Measurements from ENCODE around the gene GRID1.
"Not testable (repeated sequence)": the region's sequence is repeated elsewhere in the genome, so short reads cannot be mapped to it uniquely, and the experiment has no call there.

GRID1 gene

DNA sequence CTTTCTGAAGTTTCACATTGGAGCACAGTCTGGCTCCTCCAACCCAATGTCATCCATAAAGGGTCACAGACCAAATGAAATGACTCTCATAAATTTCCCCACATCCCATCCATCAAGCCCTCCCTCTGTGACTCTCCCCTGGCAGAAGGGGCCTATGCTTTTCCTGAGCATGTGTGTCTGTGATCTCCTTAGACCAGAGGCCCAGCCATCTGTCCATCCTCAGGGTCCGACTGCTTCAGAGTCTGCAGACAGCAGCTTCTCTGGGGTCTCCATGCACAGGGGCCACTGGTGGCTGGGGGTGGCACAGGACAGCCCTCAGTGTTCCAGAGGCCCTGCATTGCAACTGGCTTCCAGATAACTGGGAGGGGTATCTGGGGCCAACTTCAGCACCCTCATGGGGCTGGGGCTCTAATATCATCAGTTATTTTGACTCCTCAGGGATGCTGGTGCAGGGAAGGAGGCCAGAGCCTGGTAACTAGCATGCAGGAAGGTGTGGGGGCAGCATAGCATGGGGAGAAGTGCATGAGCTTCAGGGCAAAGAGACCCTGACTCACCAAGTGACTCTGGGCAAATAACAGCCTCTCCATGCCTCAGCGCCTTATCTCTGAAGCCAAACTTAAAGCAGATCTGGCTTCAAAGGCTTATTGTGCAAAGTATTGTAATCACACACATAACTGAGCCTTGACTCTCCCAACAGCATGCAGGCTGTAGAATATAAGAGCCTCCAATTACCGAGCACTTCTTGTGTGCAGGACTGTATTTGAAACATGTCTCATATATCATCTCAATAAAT is 266.9 kb downstream of the GRID1 start:
- DNase-seq, result no peak

DNA sequence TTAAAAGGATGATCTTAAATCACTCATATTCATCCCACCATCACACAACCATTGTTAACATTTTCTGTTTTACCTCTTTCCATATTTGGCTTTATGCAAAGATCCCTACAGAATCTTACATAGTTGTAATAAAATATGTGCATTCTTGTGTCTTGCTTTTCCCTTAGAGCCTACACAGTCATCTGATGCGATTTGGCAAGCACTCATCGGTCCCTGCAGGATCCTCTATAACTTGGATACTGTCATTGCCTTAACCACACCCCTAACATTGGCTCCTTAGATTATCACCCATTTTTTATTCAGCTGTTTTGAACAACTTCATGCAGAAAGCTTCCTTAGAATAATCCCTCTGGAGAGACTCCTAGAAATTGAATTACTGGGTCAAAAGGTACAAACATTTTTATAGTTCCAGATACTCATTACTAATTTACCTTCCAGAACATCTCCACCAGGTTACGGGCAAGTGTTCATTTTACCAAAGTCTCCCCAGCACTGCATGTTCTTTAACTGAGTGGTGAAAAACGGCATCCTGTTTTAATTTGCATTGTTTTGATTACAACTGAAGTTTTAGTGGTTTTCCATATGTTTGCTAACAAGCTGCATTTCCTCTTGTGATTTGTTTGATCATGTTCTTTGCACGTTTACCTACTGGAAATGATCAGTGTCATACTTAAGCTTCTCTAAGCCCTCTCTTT is 268.3 kb downstream of the GRID1 start:
- no peak for DNase-seq

DNA sequence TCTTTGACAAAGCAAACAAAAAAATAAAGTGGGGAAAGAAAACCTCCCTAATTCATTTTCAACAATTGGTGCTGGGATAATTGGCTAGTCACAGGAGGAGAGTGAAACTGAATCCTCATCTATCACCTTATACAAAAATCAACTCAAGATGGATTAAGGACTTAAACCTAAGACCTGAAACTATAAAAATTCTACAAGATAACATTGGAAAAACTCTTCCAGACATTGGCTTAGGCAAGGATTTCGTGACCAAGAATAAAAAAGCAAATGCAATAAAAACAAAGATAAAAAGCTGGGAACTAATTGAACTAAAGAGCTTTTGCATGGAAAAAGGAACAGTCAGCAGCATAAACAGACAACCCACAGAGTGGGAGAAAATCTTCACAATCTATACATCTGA is 271.5 kb downstream of the GRID1 start:
- not testable (repeated sequence) for DNase-seq

DNA sequence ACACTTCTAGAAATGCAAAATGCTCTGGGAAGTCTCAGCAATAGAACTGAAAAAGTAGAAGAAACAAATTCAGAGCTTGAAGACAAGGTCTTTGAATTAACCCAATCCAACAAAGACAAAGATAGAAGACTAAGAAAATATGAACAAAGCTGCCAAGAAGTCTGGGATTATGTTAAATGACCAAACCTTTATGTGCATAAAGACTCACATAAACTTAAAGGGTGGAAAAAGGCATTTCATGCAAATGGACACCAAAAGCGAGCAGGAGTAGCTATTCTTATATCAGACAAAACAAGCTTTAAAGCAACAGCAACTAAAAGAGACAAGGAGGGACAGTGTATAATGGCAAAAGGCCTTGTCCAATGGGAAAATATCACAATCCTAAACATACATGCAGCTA is 274.3 kb downstream of the GRID1 start:
- not testable (repeated sequence) for DNase-seq

DNA sequence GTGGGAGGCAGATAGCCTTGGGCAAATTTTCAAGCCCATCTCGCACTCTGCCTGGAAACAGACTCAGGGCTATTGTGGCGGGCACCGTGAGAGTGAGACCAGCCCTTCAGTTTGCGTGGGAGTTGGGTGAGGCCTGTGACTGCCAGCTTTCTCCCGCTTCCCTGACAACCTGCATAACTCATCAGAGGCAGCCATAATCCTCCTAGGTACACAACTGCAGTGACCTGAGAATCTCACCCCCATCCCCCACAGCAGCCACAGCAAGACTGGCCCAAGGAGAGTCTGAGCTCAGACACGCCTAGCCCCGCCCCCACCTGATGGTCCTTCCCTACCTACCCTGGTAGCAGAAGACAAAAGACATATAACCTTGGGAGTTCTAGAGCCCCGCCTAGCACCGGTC is 275.4 kb downstream of the GRID1 start:
- DNase-seq, result no peak

DNA sequence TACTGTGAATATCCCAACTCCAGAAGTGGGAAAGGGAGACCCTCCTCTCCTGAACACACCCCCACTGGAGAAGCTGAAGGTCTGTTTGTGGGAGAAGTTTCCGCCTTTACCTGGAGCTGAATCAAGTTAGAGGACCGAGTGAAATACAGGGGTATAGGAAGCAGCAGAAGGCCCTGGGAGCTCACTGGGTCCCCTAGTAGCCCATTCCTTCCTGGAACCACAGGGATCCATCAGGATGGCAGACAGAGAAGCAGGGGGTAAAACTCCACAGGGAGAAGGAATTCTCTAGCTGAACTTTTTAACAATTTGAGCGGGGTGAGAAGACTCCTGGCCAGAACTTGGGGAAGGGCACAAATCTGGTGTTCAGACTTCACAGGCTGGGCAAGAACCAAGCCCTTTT is 275.8 kb downstream of the GRID1 start:
- DNase-seq, result no peak

DNA sequence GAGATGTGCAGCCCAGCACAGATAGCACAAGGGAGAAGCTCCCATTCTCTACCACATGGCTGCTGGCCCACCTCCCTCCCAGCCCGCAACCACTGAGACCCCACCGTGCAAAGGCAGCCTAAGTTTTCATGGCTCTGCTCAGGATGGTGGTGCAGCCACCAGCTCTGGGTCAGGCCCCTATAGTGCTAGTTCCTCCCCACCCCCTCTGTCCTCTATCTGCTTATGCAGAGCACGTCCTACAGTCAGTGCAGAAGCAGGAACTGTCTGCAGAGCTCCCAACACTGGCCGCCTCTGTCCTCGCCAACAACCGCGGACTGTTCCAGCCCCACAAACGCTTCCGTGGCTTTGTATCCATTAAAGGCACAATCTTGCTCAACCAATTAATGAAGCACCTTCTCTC is 278.9 kb downstream of the GRID1 start:
- no peak for DNase-seq

DNA sequence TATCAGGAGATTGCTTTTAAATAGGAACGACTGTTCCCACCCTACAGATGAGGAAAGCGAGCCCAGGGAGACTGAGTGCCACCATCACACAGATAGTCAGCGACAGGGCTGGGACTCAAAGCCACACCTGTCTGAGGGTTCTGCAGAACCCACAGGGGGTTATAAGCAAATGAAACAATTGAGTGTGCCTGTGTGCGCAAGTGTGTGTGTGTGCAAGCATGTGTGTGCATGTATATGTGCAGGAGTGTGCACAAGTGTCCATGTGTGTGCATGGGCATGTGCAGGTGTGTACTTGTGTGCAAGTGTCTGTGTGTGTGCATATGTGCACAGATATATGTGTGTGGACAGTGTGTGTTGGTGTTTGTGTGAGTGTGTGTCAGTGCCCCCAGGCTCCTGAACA is 280.2 kb downstream of the GRID1 start:
- DNase-seq, result no peak

DNA sequence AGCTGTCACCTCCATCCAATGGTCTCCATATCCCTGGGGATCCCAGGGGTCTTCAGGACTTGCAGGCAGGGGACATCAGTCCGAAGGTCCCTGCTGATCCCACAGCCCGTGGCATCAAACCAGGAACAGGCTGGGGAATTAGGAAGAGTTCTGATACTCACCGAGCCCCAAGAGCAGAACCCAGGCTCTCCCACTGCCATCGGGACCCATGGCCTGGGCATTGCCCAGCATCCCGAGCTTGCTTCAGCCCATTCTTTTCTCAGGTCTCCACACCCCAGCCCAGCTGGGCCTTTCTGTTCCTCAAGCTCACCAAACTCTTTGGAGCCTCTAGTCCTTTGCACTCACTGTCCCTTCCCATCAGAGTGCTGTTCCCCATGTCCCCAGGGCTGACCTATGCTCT is 280.9 kb downstream of the GRID1 start:
- DNase-seq, result no peak

DNA sequence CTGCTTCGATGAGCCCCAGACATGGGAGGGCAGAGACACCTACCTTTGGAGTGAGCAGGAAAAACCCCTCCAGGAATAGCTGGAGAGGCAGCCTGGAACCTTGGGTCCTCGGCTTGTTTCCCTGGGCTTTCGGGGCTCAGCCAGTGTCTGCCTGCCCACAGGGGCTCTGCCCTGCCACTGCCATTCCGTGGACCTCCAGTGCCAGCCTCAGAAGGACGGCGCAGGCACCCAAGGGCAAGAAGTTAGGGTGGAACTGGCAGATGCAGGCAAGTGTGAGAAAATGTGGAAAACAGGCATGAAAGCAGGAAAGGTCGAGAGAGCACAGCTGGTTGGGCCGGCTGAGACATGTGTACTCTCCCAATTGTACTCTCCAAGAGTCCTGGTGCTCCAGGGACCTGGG is 281.5 kb downstream of the GRID1 start:
- DNase-seq, result no peak

DNA sequence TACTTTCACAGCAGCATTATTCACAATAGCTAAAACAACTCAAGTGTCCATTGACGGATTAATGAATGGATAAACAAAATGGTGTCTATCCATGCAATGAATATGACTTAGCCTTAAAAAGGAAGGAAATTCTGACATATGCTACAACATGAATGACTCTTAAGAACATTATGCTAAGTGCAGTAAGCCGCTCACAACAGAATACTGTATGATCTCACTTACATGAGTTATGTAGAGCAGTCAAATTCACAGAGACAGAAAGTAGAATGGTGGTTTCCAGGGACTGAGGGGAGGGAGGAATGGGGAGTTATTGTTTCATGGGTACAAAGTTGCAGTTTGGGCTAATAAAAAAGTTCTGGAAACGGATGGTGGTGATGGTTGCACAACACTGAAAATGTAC is 282.0 kb downstream of the GRID1 start:
- DNase-seq, result no peak

DNA sequence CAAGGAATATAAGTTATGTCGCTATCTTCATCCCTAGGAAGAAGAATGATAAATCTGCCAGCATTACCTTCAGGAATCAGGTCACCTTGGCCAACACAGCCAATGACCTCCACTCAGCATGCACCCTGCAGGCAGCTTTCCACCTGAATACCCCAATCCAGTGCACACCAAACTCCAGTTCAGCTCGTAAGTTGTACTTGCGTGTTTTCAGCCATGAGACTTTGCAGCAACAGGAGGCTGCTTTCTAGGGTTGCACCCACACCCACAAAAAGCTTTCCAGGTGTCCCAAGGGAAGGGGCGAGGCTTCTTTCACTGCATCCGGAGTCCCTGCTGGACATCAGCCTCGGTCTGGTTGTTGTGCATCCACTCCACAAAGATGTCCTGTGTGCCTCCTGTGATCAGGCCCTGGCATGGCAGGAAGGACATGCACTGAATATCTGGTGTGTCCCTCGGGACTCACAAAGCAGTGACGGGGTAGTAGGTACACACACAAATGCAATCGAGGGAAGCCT is 282.9 kb downstream of the GRID1 start:
- DNase-seq, result no peak

DNA sequence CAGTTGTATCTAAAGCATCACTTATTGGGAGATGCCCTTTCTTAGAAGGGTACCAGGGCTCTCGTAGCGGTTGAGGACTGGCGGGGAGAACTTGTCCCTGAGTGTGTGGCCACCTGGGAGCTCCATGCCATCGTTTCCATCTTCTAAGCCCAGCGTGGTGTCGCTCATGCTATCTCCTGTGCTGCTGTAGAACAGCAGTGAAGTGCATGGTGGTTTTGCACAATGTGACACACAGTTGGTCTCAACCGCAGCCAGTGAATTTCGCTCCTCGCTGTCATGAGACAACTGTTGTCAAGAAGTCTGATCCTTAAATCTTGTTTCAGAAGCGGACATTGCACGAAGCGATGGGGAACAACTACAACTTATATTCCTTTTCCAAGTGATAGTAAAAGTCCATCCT is 283.4 kb downstream of the GRID1 start:
- DNase-seq, result no peak

DNA sequence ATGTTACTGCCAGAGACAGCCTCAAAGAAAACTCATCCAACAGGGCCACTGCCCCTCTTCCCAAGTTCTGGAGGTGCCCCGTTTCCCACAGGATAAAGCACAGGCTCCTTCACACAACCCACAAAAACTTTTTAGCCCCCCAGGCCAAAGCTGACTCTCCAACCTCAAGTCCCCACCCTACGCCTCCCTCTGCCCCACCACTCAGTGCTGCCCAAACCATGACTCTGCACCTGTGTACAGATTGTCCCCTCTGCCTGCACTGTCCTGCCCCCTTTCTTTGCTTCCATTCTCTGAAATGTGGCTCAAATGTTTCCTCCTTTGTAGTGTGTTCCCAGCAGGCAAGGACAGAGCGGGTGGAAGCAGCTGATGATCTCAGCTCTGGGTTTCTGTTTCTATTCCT is 284.0 kb downstream of the GRID1 start:
- no peak for DNase-seq

DNA sequence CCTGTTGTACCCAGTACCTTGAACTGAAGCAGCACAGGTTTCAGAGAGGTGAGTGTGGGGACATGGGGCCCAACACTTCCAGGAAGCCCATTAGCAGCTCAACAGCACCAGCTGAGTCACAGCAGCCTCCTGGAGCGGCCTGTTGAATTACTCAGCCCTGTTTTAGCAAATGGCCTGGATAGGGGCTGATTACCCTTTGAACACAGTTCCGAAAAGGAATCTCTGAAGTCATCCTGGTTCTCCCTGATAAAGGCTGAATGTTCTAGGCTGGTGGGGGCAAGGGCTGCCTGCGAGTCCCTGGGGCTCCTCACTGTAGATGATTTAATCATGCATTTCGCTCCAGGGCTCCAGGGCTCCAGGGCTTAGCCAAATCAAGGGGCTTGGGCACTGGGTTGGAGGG is 287.5 kb downstream of the GRID1 start:
- DNase-seq, result no peak

DNA sequence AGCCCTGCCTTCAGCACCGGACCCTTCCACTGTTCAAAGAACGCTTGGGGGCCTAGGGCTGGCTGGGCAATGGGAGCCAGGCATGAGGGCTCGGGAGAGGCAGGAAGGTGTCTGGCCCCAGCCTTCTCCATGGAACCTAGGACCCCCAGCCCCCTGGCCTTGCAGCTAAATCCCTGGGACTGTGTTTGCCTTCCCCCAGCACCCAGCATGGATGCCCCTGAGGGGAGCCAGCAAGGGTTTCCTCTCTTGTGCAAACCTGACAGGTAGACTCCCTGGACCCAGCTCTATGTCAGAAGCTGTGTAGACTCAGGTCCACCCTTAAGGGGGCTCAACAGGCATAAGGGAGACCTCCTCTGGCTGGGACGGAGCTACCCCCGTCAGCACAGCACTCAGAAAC is 288.0 kb downstream of the GRID1 start:
- DNase-seq, result no peak

DNA sequence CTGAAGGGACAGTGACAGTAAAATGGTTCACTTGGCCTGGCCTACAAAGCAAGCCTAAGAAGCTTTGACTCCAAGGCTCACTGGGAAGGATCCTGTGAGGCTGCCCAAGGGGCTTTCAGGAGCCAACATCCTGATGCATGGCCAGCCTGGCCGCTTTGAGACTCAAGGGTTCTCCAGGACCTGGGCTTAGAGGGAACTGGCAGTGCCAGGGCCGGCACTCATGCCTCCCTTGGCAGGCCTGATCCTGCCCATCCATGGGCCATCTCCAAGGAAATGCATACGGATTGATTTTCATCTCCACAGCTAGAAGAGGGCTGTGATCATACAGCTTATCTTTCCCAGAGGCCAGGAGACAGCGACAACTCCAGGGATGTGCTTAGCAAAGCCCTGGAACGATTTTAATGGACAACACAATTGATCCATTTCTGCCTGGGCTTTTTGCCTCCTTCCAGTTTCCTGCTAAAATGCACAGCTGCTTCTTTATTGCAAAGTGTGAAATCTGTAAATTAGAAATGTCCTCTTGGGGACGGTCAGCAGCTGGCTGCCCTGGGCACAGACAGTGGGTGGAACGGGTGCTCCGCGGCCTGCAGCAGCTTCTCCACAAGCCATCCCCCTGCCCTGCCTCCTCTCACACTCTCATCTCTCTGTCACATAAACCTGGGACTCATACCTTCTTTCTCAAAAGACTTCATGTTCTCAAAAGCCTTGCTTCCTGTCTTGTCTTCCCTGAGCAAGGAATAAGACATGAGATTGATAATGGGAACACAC is 288.5 kb downstream of the GRID1 start:
- no peak for DNase-seq

DNA sequence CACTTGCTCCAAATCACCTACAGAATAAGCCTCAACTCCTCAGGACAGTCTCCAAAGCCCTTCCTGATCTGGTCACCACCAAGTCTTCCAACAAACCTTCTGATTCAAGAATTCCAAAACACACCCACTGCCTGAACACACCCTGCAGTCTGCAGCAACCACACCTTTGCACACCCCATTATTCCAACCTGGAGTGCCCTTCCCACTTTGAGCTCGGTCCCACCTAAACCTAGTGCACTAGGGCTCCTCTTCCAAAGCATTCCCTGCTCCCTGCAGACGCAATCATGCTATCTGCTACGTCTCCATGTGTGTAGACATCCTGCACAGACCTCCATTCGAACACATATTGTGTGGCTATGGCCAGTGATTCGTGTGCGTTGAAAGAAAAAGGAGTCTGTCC is 289.3 kb downstream of the GRID1 start:
- DNase-seq, result no peak

DNA sequence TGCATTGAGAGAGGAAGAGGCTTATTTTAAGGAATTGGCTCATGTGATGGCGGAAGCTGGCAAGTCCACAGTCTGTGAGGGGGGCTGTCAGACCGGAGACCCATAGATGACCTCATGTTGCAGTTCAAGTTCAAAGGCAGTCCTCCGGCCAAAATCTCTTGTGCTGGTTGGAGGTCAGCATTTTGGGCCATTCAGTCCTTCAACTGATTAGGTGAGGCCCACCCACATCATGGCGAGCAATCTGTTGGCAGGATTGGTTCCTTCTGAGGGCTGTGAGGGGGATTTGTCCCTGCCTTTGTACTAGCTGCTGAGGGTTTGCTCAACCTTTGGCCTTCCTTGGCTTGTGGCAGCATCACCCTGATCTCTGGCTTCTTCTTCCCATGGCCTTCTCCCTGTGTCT is 290.1 kb downstream of the GRID1 start:
- not testable (repeated sequence) for DNase-seq

DNA sequence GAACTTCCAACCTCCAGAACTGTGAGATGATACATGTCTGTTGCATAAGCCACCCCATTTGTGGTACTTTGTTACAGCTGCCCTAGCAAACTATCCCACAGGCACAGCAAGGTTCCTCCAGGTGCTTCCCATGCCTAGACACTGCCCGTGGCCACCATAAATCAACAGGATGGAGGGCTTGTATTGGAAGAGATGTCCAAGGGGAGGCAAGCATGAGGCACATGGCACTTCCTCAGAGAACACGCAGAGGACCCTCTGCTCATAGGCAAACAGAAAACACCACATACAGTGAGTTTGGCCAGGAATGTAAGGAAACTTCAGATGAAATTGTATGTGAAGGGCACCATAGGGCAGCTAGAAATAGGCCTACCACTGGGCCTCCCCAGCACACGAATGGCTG is 291.1 kb downstream of the GRID1 start:
- no peak for DNase-seq

DNA sequence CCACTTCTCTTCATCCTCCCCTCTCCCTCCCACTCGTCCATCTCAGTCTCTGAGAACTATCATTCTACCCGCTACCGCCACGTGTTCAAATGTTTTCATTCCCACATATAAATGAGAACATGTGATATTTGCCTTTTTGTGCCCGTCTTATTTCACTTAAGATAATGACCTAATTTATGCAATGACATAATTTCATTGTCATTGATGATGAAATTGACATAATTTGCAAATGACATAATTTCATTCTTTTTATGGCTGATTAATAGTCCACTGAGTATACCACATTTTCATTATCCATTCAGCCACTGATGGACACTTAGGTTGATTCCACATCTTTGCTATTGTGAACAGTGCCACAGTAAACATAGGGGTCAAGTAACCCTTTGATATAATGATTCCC is 292.3 kb downstream of the GRID1 start:
- DNase-seq, result no peak

DNA sequence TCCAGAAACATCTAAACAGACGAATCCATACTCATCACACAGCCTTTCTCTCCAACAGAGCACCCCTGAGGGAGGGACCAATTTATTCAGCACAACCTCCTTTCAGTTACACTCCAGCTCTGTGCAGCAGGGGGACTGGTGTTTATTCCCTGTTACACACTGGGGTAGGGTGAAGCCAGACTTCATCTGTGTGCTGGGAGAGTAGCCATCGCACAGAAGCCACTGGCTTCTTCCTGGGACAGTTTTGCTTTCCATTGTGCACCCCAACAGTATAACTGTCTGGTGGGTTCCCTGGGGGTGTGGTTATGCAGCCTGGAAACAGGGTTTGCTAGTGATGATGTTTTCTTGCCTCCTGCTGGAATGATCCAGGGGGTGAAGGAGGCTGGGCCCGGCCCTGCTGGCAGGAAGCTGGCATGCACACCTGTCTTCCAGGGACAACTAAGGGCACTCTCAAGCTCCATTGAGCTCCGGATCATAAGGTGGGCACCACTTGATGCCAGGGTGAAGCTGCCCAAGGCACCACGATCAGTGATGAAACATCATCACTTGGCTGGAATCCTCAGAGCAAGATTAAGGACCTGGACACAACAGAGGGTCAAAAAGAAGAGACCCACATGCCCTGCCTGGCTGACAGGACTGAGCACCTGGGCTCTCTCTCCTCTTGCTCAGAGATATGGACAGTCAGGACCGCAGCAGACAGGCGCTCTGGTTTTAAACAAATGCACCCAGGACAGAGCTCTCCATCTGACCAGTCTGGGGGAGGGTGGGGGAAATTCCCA is 293.2 kb downstream of the GRID1 start:
- DNase-seq, result no peak

DNA sequence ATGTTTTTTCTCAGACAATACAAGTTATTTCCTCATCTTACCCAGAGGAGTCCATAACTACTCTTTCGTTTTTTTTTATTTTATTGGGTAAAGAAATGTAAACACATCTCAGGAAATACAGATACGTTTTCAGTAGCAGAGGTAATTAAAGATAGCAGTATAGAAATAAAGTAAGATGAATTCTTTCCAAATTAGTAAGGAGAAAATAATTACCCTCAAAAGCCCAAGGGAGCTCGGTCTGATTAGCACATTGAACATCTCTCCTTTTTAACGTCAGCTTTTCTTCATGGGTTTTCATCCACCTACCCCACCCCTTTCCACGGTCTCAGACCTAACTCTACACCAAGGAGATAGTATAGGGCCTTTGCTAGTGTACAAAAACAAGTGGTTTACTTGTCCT is 294.2 kb downstream of the GRID1 start:
- DNase-seq, result no peak

Data from NCI-H2107 (cell line).